ENCODE data around the gene DECR2. TPM values are rescaled to one million over a fixed set of nuclear protein-coding genes. Genes with fewer than 3 reads are reported as not detected.

The DECR2 gene
- total and polyA plus RNA-seq, 9 of the 15 experiments (the other 6 are each of a cell fraction or from before 2014, with no cell fraction given), result 1.0 to 31.9 (median 10.3) TPM

- TF ChIP-seq TEAD1 (CRISPR knock-in tag; IDR thresholded peaks at IDR 0.05) (peak in 1 of 2 experiments; percentile 56; a peak in 1 of 4 replicates), ZNF146 (CRISPR knock-in tag; IDR thresholded peaks at IDR 0.05; ENCODE audit: unreplicated experiment) (no peak), CBFB (CRISPR knock-in tag; IDR thresholded peaks at IDR 0.05) (no peak), FOXM1 (IDR thresholded peaks at IDR 0.05; ENCODE audit: low read depth) (no peak), FOXM1 (CRISPR knock-in tag; IDR thresholded peaks at IDR 0.05; ENCODE audit: low read depth) (no peak), XRCC4 (IDR thresholded peaks at IDR 0.05; ENCODE audit: extremely low read depth, insufficient read depth, insufficient read length) (no peak), HMGN3 (IDR thresholded peaks at IDR 0.05; ENCODE audit: borderline replicate concordance, extremely low read depth, insufficient read length, low read depth, low read length) (peak; percentile 11), ZNF696 (CRISPR knock-in tag; conservative IDR thresholded peaks at IDR 0.05) (no peak), TCF3 (CRISPR knock-in tag; IDR thresholded peaks at IDR 0.05) (0 out of 2 replicates have a peak, but pooled peaks have one; percentile 13), ID3 (CRISPR knock-in tag; IDR thresholded peaks at IDR 0.05) (no peak), ID3 (tag; IDR thresholded peaks at IDR 0.05) (no peak), NONO (IDR thresholded peaks at IDR 0.05; ENCODE audit: low read depth in 2 of 2, low read length in 1 of 2) (no peak), CEBPG (CRISPR knock-in tag; IDR thresholded peaks at IDR 0.05) (0 out of 2 replicates have a peak, but pooled peaks have one; percentile 23), CEBPG (tag; conservative IDR thresholded peaks at IDR 0.05 in 1 of 2, IDR thresholded peaks at IDR 0.05 in 1 of 2) (no peak), POLR3A (IDR thresholded peaks at IDR 0.05; ENCODE audit: borderline replicate concordance, extremely low read depth, insufficient read depth, insufficient read length) (no peak), HNRNPLL (IDR thresholded peaks at IDR 0.05; ENCODE audit: low read depth, low read length, poor library complexity, severe bottlenecking) (no peak), ZBTB5 (IDR thresholded peaks at IDR 0.05) (no peak), NCOA6 (IDR thresholded peaks at IDR 0.05) (no peak), ETS1 (conservative IDR thresholded peaks at IDR 0.05; ENCODE audit: control insufficient read depth, low read depth, low read length) (no peak)
- TF ChIP-seq, protein P1, sequence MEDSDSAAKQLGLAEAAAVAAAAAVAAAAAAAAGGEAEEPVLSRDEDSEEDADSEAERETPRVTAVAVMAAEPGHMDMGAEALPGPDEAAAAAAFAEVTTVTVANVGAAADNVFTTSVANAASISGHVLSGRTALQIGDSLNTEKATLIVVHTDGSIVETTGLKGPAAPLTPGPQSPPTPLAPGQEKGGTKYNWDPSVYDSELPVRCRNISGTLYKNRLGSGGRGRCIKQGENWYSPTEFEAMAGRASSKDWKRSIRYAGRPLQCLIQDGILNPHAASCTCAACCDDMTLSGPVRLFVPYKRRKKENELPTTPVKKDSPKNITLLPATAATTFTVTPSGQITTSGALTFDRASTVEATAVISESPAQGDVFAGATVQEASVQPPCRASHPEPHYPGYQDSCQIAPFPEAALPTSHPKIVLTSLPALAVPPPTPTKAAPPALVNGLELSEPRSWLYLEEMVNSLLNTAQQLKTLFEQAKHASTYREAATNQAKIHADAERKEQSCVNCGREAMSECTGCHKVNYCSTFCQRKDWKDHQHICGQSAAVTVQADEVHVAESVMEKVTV (CRISPR knock-in tag; IDR thresholded peaks at IDR 0.05), result no peak
- TF ChIP-seq, protein P2, sequence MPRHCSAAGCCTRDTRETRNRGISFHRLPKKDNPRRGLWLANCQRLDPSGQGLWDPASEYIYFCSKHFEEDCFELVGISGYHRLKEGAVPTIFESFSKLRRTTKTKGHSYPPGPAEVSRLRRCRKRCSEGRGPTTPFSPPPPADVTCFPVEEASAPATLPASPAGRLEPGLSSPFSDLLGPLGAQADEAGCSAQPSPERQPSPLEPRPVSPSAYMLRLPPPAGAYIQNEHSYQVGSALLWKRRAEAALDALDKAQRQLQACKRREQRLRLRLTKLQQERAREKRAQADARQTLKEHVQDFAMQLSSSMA (CRISPR knock-in tag; IDR thresholded peaks at IDR 0.05), result no peak
Measured at GRCh38 chr16:369275-369865, 32.3 kb upstream of the DECR2 start (continued).

Data from K562 (cell line).